Mucosa of gallbladder (tissue), 1 donor: ENCODE results near the gene KISS1R. TPM values are rescaled to one million over a fixed set of nuclear protein-coding genes. Genes with fewer than 3 reads are reported as not detected.
"Not testable (repeated sequence)": the region's sequence is repeated elsewhere in the genome, so short reads cannot be mapped to it uniquely, and the experiment has no call there.

Experiments used
- DNase-seq: peaks from one replicate; pipeline ENCODE4 v3.0.0-alpha.2; 2020; ENCODE audit warnings: low spot score
- total RNA-seq: library from RNA; stranded (reverse); gene quantifications from one replicate; pipeline ENCODE4 v1.2.1, GENCODE V29; 2021
- donor health status: DM: no; HTN: no; CAD: no.

KISS1R gene
- total RNA-seq, 1 donor from 2014 or later: 0.17 TPM

DNA sequence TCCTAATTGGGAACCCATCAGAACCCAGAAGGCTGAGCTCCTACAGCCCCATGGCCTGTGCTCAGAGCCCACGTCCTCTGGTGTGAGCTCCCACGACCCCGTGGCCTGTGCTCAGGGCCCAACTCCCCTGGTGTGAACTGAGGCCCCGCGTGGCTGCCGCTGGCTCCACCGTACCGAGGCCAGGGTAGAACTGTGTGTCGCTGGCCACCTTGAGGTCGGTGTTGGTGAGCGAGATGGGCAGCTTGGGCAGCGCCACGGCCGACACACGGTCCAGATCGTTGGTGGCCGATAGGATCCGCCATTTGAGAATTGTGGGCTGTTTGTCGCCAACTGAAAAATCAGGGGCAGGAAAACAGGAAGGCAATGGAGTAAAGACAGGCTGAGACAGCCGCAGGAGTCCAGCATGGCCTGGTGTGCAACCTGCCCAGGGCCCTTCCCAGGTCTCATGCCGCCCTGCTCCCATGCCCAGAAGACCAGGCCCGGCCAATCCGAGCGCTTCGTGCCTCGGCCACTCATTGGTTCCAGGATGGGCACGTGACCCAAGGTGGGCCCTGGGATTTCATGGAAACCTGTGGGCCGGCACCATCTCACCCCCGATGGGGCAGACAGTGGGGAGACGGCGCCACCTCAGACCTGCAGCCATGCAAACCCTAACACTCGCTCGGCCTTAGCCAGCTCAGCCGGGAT is 35.6 kb upstream of the KISS1R start:
- DNase-seq: no peak

DNA sequence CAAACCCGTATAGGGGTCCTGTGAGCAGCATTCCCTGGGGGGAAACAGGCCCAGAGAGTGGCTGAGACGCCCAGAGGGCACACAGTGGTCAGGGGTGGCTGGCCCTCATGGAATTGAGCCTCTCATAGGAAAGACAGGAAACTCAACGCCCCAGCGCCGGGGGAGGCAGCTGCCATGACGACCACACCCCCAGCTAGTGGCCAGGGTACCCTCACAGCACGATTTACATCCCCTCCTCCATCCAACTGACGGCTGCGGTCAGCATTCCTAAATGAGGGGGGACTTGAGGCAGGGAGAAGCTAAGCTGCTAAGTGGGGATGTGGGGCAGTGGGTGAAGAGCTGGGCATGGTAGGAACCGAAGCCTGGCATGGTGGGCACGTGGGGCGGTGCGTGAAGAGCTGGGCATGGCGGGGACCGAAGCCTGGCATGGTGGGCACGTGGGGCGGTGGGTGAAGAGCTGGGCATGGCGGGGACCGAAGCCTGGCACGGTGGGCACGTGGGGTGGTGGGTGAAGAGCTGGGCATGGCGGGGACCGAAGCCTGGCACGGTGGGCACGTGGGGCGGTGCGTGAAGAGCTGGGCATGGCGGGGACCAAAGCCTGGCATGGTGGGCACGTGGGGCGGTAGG is 34.1 kb upstream of the KISS1R start:
- no peak for DNase-seq

DNA sequence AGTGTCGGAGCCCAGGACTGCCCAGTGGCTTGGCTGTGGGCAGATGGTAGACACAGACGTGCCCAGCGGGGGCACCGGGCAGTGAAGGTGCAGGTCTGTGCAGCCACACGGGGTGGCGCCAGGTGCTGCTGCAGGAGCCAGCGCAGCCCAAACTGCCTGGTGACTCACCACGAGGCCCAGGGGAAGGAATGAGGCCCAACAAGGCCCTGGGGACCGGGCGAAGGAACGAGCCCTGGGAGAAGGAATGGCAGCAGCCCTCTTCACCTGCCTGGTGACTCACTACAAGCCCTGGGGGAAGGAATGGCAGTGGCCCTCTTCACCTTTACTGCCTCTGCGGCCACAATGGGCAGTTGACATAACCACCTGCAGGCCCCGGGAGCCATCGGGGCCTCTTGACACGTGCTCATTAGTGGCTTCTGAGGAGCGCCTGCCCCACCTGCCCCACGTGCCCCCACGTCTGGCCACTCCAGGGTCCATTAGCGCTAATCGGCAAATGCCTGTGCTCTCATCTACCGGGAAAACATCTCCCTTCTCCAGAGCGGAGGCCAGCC is 33.4 kb upstream of the KISS1R start:
- no peak for DNase-seq

DNA sequence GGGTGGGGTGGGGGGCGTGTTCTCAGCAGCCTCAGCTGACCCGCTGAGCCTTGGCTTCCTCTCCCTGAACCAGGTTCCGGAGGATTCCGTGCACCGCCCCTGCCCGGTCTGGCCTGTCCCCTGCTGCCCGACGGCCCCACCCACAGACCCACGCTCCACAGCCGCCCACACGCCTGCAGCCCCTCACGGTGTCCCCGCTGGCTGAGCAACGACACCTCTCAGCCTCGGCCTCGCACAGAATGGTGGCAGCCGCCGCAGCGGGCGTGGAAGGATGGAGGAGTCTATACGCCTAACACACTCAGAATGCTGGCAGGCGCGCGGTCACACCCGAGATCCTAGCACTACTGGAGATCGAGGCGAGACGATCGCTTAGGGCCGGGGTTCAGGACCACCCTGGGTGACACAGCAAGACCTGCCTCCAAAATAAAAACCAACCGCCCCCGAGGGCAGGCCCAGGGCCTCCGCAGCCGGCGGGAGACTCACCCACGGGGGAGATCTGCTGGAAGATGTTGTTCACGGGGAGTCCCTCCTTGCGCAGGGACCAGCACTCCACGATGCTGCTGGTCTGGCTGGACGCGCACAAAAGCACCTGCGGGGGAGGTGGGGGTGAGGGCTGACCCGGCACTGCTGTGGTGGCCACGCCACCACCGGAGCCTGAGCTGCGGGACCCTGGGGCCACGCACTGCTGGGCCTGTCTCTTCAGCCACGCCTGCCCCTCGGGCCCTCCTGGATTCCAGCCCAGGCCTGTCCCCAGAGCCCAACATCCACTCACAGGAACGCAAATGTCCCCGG is 32.5 kb upstream of the KISS1R start:
- DNase-seq: no peak

DNA sequence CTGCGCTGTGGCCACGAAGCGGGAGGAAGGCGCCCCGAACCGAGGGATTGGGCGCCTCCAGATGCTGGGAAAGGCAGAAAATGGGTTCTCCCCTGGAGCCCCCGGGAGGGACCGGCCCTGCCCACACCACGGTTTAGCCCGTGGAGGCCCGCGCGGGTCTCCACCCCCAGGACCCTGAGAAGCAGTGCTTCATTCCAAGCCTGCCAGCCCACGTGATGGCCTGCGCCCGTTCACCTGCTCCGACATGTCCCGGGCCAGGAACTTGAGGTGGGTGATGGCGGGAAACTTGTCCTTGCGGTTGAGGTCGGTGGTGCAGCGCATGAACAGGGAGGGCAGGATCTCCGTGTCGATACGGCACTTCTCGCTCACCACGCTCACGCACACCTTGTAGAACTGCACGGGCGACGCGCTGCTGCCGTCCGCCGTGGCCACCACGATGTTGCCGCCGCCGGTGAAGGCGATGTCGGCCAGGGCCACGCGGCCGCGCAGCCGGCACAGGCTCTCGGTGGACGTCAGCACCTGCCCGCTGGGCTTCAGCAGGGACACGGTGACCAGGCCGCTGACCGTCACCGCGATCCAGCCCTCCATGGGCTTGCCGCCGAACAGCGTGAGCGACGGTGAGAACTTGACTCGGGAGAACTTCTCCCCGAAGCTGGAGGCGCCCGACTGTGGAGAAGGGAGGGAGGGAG is 31.5 kb upstream of the KISS1R start:
- no peak for DNase-seq

DNA sequence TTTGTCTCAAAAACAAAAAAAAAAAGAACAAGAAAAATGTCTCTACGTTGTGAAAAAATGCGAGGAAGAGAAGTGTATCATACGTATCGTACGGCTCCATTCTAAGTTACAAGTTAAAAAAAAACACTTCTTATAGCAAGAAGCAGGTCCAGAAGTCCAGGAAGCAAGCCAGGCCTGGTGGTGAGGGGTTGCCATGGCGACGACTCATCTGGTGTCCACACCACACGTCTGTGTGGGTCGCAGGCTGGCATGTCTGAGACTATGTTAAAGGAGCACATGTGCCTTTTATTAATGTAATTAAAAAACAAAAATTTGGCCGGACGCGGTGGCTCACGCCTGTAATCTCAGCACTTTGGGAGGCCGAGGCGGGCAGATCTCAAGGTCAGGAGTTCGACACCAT is 30.1 kb upstream of the KISS1R start:
- no peak for DNase-seq

DNA sequence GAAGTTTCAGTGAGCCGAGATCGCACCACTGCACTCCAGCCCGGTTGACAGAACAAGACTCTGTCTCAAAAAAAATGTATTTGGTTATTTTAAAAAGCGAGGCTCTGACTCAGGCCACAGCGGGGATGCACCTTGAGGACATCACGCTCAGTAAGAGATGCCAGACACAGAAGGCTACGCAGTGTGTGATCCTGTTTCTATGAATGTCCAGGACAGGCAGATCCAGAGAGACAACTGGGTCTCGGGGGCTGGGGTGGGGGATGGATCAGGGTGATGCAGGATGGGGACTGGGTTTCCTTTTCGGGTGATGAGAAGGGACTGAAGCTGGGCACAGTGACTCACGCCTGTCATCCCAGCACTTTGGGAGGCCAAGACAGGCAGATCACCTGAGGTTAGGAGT is 29.5 kb upstream of the KISS1R start:
- DNase-seq: no peak

DNA sequence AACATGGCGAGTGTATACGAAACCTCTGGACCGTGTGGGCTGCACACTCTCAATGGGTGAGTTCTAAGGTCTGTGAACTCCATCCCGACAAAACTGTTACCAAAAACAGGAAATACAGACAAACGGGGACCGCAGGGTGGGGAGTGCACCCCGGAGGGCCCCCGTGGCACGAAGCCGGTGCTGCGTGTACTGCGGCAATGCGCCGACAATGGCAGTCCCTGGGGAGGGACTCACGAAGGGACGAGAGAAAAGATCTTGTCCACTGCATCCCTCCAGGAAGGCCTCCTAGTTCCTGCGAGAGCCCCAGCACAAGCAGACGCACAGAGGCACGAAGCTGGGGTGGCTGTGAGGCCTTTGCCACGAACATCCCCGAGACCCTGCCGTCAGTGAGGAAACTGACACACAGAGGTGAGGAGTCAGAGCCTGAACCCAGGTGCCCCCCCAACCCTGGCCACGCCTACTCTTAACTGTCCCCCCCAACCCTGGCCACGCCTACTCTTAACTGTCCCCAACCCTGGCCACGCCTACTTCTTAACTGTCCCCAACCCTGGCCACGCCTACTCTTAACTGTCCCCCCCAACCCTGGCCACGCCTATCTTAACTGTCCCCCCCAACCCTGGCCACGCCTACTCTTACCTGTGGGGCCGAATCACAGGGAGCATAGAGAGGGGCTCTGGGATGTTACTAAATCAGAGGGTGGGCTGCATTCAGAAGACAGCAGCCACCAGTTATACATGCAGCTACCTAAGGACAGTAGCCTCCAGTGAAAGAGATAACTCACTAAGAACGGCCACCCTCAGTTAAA is 28.4 kb upstream of the KISS1R start:
- DNase-seq: no peak

DNA sequence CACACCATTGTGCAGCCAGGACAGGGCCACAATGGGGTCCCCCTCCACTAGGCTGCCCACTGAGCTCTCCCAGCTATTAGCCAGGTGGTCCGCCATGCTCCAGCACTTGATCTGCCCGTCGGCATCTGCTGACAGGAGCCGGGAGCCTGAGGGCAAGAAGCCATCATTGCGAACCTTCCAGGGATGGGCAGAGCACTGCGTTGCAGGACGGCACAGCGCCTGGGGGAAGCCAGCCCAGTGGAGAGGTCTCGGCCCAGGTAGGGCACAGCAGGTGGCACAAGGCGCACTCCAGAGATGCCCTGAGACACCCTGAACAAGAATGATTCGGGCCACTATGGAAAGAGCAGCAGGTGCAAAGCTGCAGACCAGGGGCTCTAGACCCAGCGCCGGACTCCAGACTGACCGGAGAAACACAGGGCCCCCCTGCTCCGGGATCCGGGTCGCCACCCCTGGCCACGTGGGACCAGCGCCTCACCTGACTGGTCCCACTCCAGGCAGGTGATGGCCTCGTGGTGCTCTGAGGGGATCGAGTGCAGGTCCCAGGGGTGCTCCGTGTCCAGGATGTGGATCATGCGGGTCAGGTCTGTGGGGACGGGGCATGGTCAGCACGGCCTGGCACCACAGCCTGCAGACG is 27.4 kb upstream of the KISS1R start:
- no peak for DNase-seq

DNA sequence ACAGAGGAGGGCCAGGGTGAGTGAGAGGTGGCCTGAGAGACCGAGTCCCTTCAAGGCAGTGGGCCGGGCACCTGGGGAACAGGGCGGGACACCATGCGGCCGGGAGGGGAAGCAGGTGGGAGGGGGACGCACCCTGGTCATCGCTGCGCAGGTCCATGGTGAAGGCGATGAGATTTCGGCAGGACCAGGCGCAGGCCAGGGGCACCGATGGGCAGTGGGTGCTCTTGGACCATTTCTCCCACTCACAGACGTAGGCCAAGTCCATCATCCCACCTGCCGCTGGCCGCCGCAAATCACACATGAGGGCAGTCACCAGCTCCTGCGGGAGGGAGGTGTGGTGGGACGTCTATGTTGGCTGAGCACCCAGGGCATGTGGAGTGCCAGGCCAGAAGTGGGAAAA is 26.3 kb upstream of the KISS1R start:
- no peak for DNase-seq

DNA sequence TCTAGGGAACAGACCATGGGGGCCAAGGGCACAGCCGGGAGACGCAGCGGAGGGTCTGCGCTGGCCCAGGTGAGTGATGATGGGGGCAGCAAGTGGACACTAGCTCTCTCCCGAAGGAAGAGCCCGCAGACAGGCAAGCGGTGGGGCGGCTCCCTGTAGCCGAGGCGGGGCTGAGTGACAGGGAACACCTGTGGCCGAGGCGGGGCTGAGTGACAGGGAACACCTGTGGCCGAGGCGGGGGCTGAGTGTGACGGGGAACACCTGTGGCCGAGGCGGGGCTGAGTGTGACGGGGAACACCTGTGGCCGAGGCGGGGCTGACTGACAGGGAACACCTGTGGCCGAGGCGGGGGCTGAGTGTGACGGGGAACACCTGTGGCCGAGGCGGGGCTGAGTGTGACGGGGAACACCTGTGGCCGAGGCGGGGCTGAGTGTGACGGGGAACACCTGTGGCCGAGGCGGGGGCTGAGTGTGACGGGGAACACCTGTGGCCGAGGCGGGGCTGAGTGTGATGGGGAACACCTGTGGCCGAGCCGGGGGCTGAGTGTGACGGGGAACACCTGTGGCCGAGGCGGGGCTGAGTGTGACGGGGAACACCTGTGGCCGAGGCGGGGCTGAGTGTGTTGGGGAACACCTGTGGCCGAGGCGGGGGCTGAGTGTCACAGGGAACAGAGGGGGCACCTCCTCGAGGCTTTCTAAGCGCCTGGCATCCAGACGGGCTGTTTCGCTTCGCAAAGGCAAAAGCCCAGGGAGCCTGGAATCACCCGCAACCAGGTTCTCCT is 25.5 kb upstream of the KISS1R start:
- not testable (repeated sequence) for DNase-seq

DNA sequence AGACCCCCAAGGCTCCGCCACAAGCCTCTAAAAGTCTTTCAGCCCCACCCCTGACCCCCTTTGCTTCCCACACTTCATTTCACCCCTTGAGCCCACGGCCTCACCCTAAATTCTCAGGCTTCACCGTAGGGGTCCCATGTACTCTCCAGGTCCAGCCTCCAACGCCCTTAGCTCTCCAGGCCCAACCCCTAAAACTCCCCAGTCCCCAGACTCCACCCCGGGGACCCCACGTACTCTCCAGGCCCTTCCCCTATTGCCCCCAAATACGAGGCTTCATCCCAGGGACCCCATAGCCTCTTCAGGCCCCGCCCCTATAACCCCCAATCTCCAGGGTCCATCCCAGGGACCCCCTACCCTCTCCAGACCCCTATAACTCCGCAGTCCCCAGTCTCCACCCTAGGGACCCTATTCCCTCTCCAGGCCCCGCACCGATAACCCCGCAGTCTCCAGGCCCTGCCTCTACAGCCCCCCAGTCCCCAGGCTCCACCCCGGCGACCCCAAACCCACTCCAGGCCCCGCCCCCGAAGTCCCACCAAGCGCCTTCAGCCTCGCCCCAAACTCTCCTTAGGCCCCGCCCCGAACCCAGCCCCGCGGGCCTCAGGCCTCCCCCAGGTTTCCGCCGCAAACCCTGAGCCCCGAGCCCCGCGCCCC is 24.8 kb upstream of the KISS1R start:
- DNase-seq: no peak

DNA sequence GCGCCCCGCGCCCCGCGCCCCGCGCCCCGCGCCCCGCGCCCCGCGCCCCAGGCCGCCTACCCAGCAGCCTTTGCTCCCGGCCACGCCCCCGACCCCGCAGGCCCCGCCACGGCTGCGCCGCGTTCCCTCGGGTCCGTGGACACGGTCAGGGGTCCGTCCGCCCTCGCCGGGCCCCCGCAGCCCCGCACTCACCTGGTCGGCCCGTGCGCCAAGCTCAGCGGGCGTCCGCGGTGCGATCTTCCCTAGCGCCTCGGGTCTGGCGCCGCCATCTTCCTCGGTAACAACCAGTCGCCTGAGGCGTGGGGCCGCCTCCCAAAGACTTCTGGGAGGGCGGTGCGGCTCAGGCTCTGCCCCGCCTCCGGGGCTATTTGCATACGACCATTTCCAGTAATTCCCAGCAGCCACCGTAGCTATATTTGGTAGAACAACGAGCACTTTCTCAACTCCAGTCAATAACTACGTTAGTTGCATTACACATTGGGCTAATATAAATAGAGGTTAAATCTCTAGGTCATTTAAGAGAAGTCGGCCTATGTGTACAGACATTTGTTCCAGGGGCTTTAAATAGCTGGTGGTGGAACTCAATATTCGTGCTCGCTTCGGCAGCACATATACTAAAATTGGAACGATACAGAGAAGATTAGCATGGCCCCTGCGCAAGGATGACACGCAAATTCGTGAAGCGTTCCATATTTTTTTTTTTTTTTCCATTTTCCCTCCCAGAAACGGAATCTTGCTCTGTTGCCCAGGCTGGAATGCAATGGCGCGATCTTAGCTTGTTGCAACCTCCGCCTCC is 24.0 kb upstream of the KISS1R start, which contains the start of the genes MED16 and RNU6-9:
Gene MED16, minus strand, starts transcription at position 294 of the 796 bp plus-strand sequence. CDS start 2,056 bp downstream, outside the sequence.
Gene RNU6-9, plus strand, starts transcription at position 591 of the 796 bp plus-strand sequence.
- peak; percentile 93 for DNase-seq

DNA sequence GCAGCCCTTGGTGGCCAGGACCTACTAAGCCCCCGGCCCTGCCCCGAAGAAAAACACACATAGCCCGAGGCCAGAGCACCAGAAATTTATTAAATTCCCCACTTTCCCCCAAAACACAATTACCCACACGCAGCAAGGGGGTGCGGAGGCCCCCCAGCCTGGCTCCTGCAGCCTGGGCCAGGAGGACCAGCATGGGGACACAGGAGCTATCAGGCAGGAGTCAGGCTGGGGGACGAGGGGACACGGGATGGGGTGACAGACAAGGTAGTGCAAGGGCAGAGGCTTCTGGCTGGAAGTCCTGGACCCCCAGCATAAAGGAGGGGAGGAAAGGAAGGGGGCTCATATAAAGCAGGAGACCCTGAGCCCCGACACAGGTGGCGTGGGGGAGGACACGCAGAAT is 20.7 kb upstream of the KISS1R start:
- no peak for DNase-seq

DNA sequence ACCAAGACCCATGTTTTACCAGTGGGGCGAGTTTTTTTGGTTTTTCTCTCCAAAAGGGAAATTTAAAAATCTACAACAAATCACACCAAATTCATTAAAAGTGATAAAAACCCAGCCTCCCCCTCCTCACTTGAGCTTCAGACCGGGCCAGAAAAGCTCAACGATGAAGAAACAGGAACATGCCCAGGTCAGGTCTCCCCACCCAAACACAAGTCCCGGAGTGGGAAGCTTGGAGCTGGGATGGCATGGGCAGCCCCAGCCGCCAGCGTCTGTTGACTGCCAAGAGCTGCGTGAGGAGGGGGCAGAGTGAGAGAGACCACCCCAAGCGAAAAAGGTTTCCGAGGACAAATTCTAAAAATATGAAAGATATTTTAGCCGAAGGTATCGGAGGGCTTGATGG is 20.1 kb upstream of the KISS1R start:
- DNase-seq: no peak

DNA sequence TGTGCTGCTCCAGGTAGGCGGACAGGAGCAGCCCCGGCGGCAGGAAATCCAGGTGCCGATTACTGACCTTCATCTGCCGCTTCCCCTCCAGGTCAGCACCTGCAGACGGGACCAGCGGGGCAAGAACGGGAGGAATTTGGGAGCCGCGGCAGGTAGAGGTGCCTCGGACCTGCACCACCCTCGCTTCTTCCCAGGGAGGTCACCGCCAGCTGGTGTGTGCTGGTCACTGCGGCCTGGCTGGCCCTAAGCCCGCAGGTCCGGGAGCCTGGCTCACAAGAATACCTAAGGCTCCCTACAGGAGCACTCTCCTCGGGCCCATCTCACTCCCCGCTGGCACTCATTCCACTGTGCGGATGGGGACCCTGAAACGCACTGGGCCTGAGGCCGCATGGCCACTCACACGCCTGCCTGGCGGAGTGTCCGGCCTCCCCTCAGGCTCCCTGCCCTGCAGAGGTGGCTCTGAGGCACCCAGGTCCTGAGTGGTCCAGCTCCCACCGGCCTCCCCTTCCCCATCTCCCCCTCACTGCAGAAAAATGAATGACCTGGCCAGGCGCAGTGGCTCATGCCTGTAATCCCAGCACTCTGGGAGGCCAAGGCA is 19.6 kb upstream of the KISS1R start:
- no peak for DNase-seq

DNA sequence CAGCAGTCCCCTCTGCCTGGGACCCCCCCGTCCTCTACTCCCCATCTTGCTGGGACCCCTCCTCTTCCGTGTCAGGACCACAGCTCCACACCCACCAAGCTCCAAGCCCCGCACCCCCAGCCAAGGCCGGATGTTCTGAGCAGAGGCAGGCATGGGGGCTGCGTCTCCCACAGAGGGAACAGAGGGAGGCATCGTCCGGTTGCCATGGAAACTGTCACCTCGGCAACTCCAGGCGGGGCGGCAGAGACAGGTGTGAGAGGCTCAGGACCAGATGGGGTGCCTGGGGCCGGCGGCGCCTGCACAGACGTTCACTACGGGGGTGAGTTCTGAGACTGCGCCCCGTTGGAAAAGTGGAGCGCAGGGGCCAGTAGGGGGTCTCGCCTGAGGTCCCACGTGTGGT is 18.5 kb upstream of the KISS1R start:
- DNase-seq: no peak
